KMS-11 (cell line): ENCODE results near the gene GRM8.

Experiments
- H2AFZ ChIP-seq: fragments of 200-600 bp; sonication (generic); 2 replicates; pipeline ENCODE4 v1.6.1; 2016; ENCODE audit warnings: antibody characterized with exemption, mixed run types, low read depth
- H3K27ac ChIP-seq: fragments of 200-600 bp; sonication (generic); 2 replicates; pipeline ENCODE4 v1.6.1; 2016; ENCODE audit warnings: mild to moderate bottlenecking, mixed run types
- H3K27me3 ChIP-seq: fragments of 200-600 bp; sonication (generic); 2 replicates; pipeline ENCODE4 v1.6.1; 2017; ENCODE audit warnings: mild to moderate bottlenecking, low read depth, mixed run types, moderate library complexity; ENCODE audit not compliant: insufficient read depth
- H3K36me3 ChIP-seq: fragments of 200-600 bp; sonication (generic); 2 replicates; pipeline ENCODE4 v1.6.1; 2017; ENCODE audit warnings: mild to moderate bottlenecking, mixed run types; ENCODE audit not compliant: insufficient read depth
- H3K4me1 ChIP-seq: fragments of 200-600 bp; sonication (generic); 2 replicates; pipeline ENCODE4 v1.6.1; 2016; ENCODE audit warnings: mild to moderate bottlenecking, low read depth, mixed run types; ENCODE audit not compliant: poor library complexity, severe bottlenecking
- H3K4me2 ChIP-seq: fragments of 200-600 bp; sonication (generic); 2 replicates; pipeline ENCODE4 v1.7.0; 2016; ENCODE audit warnings: mild to moderate bottlenecking, mixed run types
- H3K4me3 ChIP-seq: fragments of 200-600 bp; sonication (generic); IDR thresholded peaks from 2 replicates; pipeline ENCODE4 v1.6.1; 2017; ENCODE audit warnings: low read depth, low read length, mixed read lengths; ENCODE audit not compliant: insufficient read depth
- H3K79me2 ChIP-seq: fragments of 200-600 bp; sonication (generic); 2 replicates; pipeline ENCODE4 v1.6.1; 2016; ENCODE audit warnings: low read depth, mixed run types; ENCODE audit not compliant: insufficient read depth
- H3K9ac ChIP-seq: fragments of 200-600 bp; sonication (generic); 2 replicates; pipeline ENCODE4 v1.6.1; 2016; ENCODE audit warnings: mild to moderate bottlenecking, mixed run types
- H4K20me1 ChIP-seq: fragments of 200-600 bp; sonication (generic); 2 replicates; pipeline ENCODE4 v1.6.1; 2016; ENCODE audit warnings: mild to moderate bottlenecking, mixed run types; ENCODE audit not compliant: insufficient read depth
- CTCF ChIP-seq: fragments of 200-600 bp; sonication (generic); conservative IDR thresholded peaks from 2 replicates; pipeline ENCODE4 v1.6.1; 2017; ENCODE audit warnings: low read depth, mild to moderate bottlenecking, antibody characterized with exemption, low read length, moderate library complexity, mixed read lengths

The GRM8 gene

GRCh38 chr7:127270093-127270492 is 17.4 kb upstream of the GRM8 start:
- Histone ChIP-seq H3K4me1 (no peaks in the 10 kb centered on the region), H3K79me2 (no peaks in the 10 kb centered on the region), H3K4me3 (no peak overlapping the region), H4K20me1 (no peaks in the 10 kb centered on the region), H3K27ac (no peak overlapping the region), H3K36me3 (no peaks in the 10 kb centered on the region), H3K4me2 (no peak overlapping the region), H2AFZ (no peak overlapping the region), H3K9ac (no peak overlapping the region), H3K27me3 (no peaks in the 10 kb centered on the region)
- TF ChIP-seq CTCF, result no peak

DNA sequence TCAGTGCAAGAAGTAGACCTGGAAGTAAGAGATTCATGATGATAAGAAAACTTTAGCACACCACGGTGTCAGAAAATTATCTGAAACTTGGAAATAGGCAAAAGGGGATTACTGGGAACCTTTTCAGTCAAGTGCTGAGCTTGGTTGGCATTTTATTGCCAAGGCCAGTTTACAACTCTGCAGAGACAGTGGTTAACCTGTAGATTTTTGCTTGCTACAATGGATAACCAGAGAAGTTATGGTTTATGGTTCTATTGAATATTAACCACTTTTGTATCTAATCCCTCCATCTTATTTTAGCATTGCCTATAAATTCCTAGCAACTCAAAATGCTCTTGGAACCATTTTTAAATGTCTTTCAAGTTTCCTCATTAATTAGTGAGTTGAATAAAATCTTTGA is 13.3 kb upstream of the GRM8 start:
- Histone ChIP-seq H2AFZ (no peak overlapping the region), H3K4me1 (no peaks in the 10 kb centered on the region), H3K27ac (no peak overlapping the region), H4K20me1 (no peaks in the 10 kb centered on the region), H3K4me2 (no peak overlapping the region), H3K9ac (no peak overlapping the region), H3K27me3 (no peaks in the 10 kb centered on the region), H3K36me3 (no peaks in the 10 kb centered on the region), H3K4me3 (no peak overlapping the region), H3K79me2 (no peaks in the 10 kb centered on the region)
- TF ChIP-seq CTCF, result no peak

DNA sequence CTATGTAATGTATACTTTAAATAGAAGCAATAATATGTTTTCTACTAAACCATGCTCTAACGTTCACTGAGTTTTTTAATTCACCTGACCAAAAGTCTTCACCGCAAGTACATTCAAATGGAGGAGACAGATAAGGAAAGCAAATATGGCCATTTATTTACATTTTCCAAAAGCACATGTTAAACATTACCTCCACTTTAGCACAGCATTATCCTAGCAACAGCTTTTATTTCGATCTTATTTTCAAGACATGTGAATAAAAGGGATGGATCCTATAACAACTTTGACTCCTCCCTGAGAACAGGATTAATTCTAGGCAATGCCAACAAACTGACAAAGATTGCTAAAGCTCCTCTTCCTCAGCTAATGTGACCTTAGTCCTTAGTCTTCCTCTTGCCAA is 11.5 kb upstream of the GRM8 start:
- no peak overlapping the region for H3K27ac ChIP-seq
- H3K9ac ChIP-seq, result no peak overlapping the region
- H3K4me3 ChIP-seq, result no peak overlapping the region
- H4K20me1 ChIP-seq, result no peaks in the 10 kb centered on the region
- no peaks in the 10 kb centered on the region for H3K27me3 ChIP-seq
- H3K4me2 ChIP-seq, result no peak overlapping the region
- no peak for TF ChIP-seq CTCF
- H3K4me1 ChIP-seq, result no peaks in the 10 kb centered on the region
- no peak overlapping the region for H2AFZ ChIP-seq
- H3K79me2 ChIP-seq, result no peaks in the 10 kb centered on the region
- no peaks in the 10 kb centered on the region for H3K36me3 ChIP-seq

DNA sequence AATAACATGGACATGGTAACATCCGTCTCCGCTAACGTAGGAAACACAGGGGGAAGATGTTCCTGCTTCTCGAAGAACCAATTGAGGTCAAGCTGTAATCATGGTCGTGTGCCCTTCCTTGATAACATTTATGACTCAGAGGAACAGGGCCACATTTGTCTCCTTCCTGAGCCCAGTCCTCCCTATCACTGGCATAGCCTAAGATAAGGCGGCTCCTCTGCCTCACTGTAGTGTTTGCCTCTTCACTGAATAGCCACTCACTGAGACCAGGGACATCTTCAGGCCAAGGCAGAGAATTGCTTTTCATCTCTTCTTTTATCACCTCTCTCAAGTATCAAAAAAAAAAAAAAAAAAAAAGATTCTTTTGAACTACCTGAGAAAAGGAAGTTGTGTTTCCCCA is 5.4 kb upstream of the GRM8 start:
- H3K4me2 ChIP-seq, result no peak overlapping the region
- H3K9ac ChIP-seq, result no peak overlapping the region
- H3K4me1 ChIP-seq, result peaks cover 4% of the 10 kb centered on the region
- H3K27ac ChIP-seq, result no peak overlapping the region
- no peaks in the 10 kb centered on the region for H3K27me3 ChIP-seq
- no peak for TF ChIP-seq CTCF
- no peaks in the 10 kb centered on the region for H4K20me1 ChIP-seq
- no peak overlapping the region for H2AFZ ChIP-seq
- no peak overlapping the region for H3K4me3 ChIP-seq
- no peaks in the 10 kb centered on the region for H3K36me3 ChIP-seq
- H3K79me2 ChIP-seq, result no peaks in the 10 kb centered on the region

GRCh38 chr7:127257086-127257485 is 4.3 kb upstream of the GRM8 start:
- no peak overlapping the region for H3K4me2 ChIP-seq
- no peak overlapping the region for H2AFZ ChIP-seq
- H3K9ac ChIP-seq, result no peak overlapping the region
- no peak overlapping the region for H3K4me3 ChIP-seq
- H3K79me2 ChIP-seq, result no peaks in the 10 kb centered on the region
- no peaks in the 10 kb centered on the region for H4K20me1 ChIP-seq
- H3K27ac ChIP-seq, result no peak overlapping the region
- H3K27me3 ChIP-seq, result no peaks in the 10 kb centered on the region
- TF ChIP-seq CTCF, result no peak
- peaks cover 4% of the 10 kb centered on the region for H3K4me1 ChIP-seq
- H3K36me3 ChIP-seq, result no peaks in the 10 kb centered on the region
